K562 (cell line): ENCODE results near the gene ZNF460. TPM values are rescaled to one million over a fixed set of nuclear protein-coding genes. Genes with fewer than 3 reads are reported as not detected.

Experiments
- ATF1 ChIP-seq, 2 experiments: fragments of 450-650 bp in 1 of 2; IDR thresholded peaks; 2 replicates each; pipeline ENCODE4 v1.6.1; 2016; ENCODE audit warnings: missing compliant biosample characterization in 1 of 2, missing genetic modification characterization in 1 of 2
- DNMT1 ChIP-seq: fragments of 450-650 bp; IDR thresholded peaks from 2 replicates; pipeline ENCODE4 v1.6.1; 2016; ENCODE audit warnings: antibody characterized with exemption, mild to moderate bottlenecking
- EWSR1 ChIP-seq: fragments of 450-650 bp; IDR thresholded peaks from 2 replicates; pipeline ENCODE4 v1.6.1; 2018; ENCODE audit warnings: borderline replicate concordance, mild to moderate bottlenecking, low read depth, moderate library complexity; ENCODE audit not compliant: partially characterized antibody
- GTF2F1 ChIP-seq: IDR thresholded peaks from 2 replicates; pipeline ENCODE4 v1.6.1; 2011; ENCODE audit warnings: low read depth, low read length, improper control_type of control experiment
- KDM2B ChIP-seq: fragments of 250-450 bp; sonication (Bioruptor Pico); IDR thresholded peaks from 2 replicates; pipeline ENCODE4 v1.8.0; 2021; ENCODE audit warnings: mild to moderate bottlenecking, moderate library complexity
- KLF10 ChIP-seq: fragments of 250-450 bp; sonication (Bioruptor Pico); IDR thresholded peaks from 2 replicates; pipeline ENCODE4 v1.6.1; 2021; ENCODE audit warnings: matching md5 sums
- MAFF ChIP-seq: IDR thresholded peaks from 2 replicates; pipeline ENCODE4 v1.6.1; 2012; ENCODE audit warnings: low read length, improper control_type of control experiment
- RNF2 ChIP-seq: sonication (generic); IDR thresholded peaks from 2 replicates; pipeline ENCODE4 v1.6.1; 2016
- SMARCE1 ChIP-seq: fragments of 450-650 bp; IDR thresholded peaks from 2 replicates; pipeline ENCODE4 v1.7.1; 2016; ENCODE audit warnings: mild to moderate bottlenecking
- SRF ChIP-seq, 2 experiments: fragments of 250-450, 450-650 bp in 1 of 2; sonication (Bioruptor Pico) in 1 of 2; sonication (generic) in 1 of 2; formaldehyde crosslinking; IDR thresholded peaks; 2 replicates each; pipeline versions ENCODE4 v1.5.0 to v1.5.1; 2020 to 2022; ENCODE audit warnings: mild to moderate bottlenecking in 1 of 2, missing genetic modification reagents in 1 of 2
- ZNF232 ChIP-seq: sonication (generic); formaldehyde crosslinking; IDR thresholded peaks from 2 replicates; pipeline ENCODE4 v1.8.0; 2022; ENCODE audit warnings: mild to moderate bottlenecking, missing genetic modification reagents
- ZNF445 ChIP-seq: fragments of 250-450 bp; sonication (Bioruptor Pico); IDR thresholded peaks from 2 replicates; pipeline ENCODE4 v1.4.0; 2020; ENCODE audit warnings: low read depth, mild to moderate bottlenecking, moderate library complexity
- ZNF57 ChIP-seq: fragments of 450-650 bp; formaldehyde crosslinking; IDR thresholded peaks from 2 replicates; pipeline ENCODE4 v1.4.0; 2020; ENCODE audit warnings: mild to moderate bottlenecking, moderate library complexity
- polyA plus RNA-seq, 8 experiments: library from polyadenylated mRNA; depleted of rRNA in 4 of 8; stranded (reverse) in 5 of 8; unstranded in 3 of 8; fragments of >200 nt; fragmentation: Nextera tagmentation in 2 of 8; fragmentation: Illumina TruSeq in 1 of 8; extraction: Ambion mirVana in 2 of 8; extraction: Trizol in 1 of 8; gene quantifications; 2 replicates each; pipeline versions ENCODE4 v1.2.1 to v1.2.3, GENCODE V29; 2011 to 2014; ENCODE audit warnings: inconsistent platforms in 1 of 8, missing spikeins in 1 of 8
- total RNA-seq, 7 experiments: library from RNA; depleted of rRNA in 6 of 7; stranded (reverse); fragments of >200 nt in 6 of 7; fragmentation: Illumina TruSeq in 2 of 7; extraction: Trizol in 2 of 7; gene quantifications; 2 replicates each; pipeline versions ENCODE4 v1.2.1 to v1.2.3, GENCODE V29; 2011 to 2021; ENCODE audit warnings: low replicate concordance in 1 of 7
- TF ChIP-seq, protein P1 (sequence below): fragments of 450-650 bp; formaldehyde crosslinking; conservative IDR thresholded peaks from 2 replicates; pipeline ENCODE4 v1.4.0; 2022; ENCODE audit warnings: mild to moderate bottlenecking, missing genetic modification characterization
- TF ChIP-seq, protein P2 (sequence below), 2 experiments: IDR thresholded peaks; 2 replicates each; pipeline ENCODE4 v1.6.1; 2012; ENCODE audit warnings: improper control_type of control experiment in 2 of 2, low read depth in 2 of 2, low read length in 2 of 2, borderline replicate concordance in 1 of 2
- TF ChIP-seq, protein P3 (sequence below): fragments of 200-800 bp; sonication (Bioruptor generic); IDR thresholded peaks from 2 replicates; pipeline ENCODE4 v1.6.1; 2017; ENCODE audit warnings: missing genetic modification characterization, missing compliant biosample characterization
- TF ChIP-seq, protein P4 (sequence below): fragments of 250-450 bp; sonication (Bioruptor Pico); IDR thresholded peaks from 2 replicates; pipeline ENCODE4 v1.6.1; 2021; ENCODE audit warnings: mild to moderate bottlenecking
- TF ChIP-seq, protein P5 (sequence below), 2 experiments: IDR thresholded peaks; 2 replicates each; pipeline ENCODE4 v1.6.1; 2011; ENCODE audit warnings: borderline replicate concordance in 1 of 2, control low read depth in 1 of 2, low read depth in 1 of 2, low read length in 1 of 2, mild to moderate bottlenecking in 1 of 2, mixed read lengths in 1 of 2, moderate library complexity in 1 of 2; ENCODE audit not compliant: insufficient read depth in 1 of 2, insufficient read length in 1 of 2, poor library complexity in 1 of 2, severe bottlenecking in 1 of 2; ENCODE audit errors: extremely low read depth in 1 of 2

Gene ZNF460
- total and polyA plus RNA-seq, 9 of the 15 experiments (the other 6 are each of a cell fraction or from before 2014, with no cell fraction given) = 0.45 to 36.2 (median 16.6) TPM

DNA sequence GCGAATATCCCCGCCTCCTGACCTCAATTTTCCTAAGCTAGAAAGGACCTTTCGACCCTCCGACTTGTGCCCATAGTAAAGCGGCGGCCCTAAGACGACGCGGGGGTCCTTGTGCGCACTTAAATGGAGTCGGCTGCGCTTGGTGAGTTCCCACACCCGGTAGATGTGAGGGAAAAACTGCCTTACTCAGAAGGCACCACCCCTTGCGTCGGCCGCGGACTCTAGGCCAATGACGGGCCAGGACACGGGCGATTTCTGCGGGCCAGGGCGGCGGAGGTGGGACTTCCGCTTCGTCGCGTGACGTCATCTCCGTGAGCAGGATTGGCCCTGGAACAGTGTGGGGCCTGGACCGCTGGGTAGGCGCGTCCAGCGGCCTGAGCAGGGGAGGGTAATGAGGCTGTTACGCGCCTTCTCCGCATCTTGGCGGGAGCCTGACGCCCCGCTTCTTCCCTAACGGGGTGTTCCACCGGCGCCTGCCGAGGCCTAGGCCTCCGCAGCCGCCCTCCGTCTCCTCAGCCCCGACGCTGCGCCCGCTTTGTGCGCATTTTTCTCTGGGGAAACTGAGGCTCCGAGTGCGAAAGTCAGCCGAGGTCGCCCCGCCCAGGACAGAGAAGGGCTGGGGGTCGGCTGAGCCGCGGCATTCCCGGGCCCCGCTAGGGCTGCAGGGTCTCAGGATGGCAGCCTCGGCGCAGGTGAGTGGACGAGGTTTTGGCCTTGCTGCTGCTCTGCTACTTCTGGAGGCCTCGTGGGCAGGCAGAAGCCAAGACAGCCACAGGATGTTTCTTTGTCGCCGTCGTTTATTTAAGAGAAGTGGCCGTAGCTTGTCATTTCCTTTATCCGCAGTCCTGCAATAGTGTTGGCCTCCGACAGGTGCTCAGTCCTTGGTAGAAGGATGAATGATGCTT lies 40.1 kb downstream of the ZNF460 start, which contains the start of gene ZNF543 (continued):
- TF ChIP-seq, protein P1, sequence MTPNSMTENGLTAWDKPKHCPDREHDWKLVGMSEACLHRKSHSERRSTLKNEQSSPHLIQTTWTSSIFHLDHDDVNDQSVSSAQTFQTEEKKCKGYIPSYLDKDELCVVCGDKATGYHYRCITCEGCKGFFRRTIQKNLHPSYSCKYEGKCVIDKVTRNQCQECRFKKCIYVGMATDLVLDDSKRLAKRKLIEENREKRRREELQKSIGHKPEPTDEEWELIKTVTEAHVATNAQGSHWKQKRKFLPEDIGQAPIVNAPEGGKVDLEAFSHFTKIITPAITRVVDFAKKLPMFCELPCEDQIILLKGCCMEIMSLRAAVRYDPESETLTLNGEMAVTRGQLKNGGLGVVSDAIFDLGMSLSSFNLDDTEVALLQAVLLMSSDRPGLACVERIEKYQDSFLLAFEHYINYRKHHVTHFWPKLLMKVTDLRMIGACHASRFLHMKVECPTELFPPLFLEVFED (CRISPR knock-in tag) = no peak
- TF ChIP-seq, protein P2, sequence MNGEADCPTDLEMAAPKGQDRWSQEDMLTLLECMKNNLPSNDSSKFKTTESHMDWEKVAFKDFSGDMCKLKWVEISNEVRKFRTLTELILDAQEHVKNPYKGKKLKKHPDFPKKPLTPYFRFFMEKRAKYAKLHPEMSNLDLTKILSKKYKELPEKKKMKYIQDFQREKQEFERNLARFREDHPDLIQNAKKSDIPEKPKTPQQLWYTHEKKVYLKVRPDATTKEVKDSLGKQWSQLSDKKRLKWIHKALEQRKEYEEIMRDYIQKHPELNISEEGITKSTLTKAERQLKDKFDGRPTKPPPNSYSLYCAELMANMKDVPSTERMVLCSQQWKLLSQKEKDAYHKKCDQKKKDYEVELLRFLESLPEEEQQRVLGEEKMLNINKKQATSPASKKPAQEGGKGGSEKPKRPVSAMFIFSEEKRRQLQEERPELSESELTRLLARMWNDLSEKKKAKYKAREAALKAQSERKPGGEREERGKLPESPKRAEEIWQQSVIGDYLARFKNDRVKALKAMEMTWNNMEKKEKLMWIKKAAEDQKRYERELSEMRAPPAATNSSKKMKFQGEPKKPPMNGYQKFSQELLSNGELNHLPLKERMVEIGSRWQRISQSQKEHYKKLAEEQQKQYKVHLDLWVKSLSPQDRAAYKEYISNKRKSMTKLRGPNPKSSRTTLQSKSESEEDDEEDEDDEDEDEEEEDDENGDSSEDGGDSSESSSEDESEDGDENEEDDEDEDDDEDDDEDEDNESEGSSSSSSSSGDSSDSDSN (IDR thresholded peaks at IDR 0.05; ENCODE audit: borderline replicate concordance in 1 of 2, low read depth in 2 of 2, low read length in 2 of 2) = no peak
- TF ChIP-seq ZNF232 (CRISPR knock-in tag) (no peak), RNF2 (no peak; the same call in 1 of the 2 replicates), GTF2F1 (no peak), EWSR1 (no peak), ATF1 (CRISPR knock-in tag; IDR thresholded peaks at IDR 0.05) (peak; percentile 75), ATF1 (tag; IDR thresholded peaks at IDR 0.05) (peak; percentile 99), DNMT1 (no peak), KLF10 (CRISPR knock-in tag) (no peak), KDM2B (no peak), ZNF445 (CRISPR knock-in tag) (no peak), ZNF57 (CRISPR knock-in tag) (no peak), SMARCE1 (no peak), MAFF (no peak), SRF (CRISPR knock-in tag; IDR thresholded peaks at IDR 0.05) (no peak)
- TF ChIP-seq, protein P3, sequence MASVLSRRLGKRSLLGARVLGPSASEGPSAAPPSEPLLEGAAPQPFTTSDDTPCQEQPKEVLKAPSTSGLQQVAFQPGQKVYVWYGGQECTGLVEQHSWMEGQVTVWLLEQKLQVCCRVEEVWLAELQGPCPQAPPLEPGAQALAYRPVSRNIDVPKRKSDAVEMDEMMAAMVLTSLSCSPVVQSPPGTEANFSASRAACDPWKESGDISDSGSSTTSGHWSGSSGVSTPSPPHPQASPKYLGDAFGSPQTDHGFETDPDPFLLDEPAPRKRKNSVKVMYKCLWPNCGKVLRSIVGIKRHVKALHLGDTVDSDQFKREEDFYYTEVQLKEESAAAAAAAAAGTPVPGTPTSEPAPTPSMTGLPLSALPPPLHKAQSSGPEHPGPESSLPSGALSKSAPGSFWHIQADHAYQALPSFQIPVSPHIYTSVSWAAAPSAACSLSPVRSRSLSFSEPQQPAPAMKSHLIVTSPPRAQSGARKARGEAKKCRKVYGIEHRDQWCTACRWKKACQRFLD = peak; percentile 40; the same call in 1 of the 2 replicates
- TF ChIP-seq, protein P4, sequence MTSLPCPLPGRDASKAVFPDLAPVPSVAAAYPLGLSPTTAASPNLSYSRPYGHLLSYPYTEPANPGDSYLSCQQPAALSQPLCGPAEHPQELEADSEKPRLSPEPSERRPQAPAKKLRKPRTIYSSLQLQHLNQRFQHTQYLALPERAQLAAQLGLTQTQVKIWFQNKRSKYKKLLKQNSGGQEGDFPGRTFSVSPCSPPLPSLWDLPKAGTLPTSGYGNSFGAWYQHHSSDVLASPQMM (CRISPR knock-in tag) = no peak
- TF ChIP-seq, protein P5, sequence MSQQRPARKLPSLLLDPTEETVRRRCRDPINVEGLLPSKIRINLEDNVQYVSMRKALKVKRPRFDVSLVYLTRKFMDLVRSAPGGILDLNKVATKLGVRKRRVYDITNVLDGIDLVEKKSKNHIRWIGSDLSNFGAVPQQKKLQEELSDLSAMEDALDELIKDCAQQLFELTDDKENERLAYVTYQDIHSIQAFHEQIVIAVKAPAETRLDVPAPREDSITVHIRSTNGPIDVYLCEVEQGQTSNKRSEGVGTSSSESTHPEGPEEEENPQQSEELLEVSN (IDR thresholded peaks at IDR 0.05; ENCODE audit: borderline replicate concordance in 1 of 2, extremely low read depth in 1 of 2, insufficient read depth in 1 of 2, insufficient read length in 1 of 2, low read depth in 1 of 2, low read length in 1 of 2, poor library complexity in 1 of 2, severe bottlenecking in 1 of 2) = peak; percentile 51 to 60
